SW480 (cell line): ENCODE results near the gene ALDH3B1.

Experiments
- DNase-seq: peaks from one replicate; pipeline ENCODE4 v3.0.0-alpha.2; 2016; ENCODE audit warnings: low spot score

The ALDH3B1 gene

GRCh38 chr11:68071281-68072048 is 61.3 kb downstream of the ALDH3B1 start:
- DNase-seq: no peak

GRCh38 chr11:68074584-68075352 is 64.6 kb downstream of the ALDH3B1 start:
- DNase-seq: no peak

- DNase-seq: no peak
These were observed 66.4 kb downstream of the ALDH3B1 start for GRCh38 chr11:68076371-68077042.

GRCh38 chr11:68077617-68078582 is 67.8 kb downstream of the ALDH3B1 start:
- DNase-seq: no peak
